ENCODE results near the gene TNK2. TPM values are rescaled to one million over a fixed set of nuclear protein-coding genes. Genes with fewer than 3 reads are reported as not detected.

The TNK2 gene
- polyA plus RNA-seq, 3 donors, result 0.84 to 131 (median 1.8) TPM

GRCh38 chr3:195905970-195906864, 2.1 kb downstream of the TNK2 start:
- Histone ChIP-seq H4K20me1 (ENCODE audit: insufficient read depth, low read length) (peaks cover 6% of the 10 kb centered on the region), H3K27ac (ENCODE audit: low read depth in 1 of 2, low read length in 2 of 2) (peak overlapping the region; percentile 97 to 100), H2AFZ (ENCODE audit: insufficient read depth, low read depth, low read length, poor library complexity, severe bottlenecking) (no peak overlapping the region), H3K4me3 (replicated peaks in 1 of 3; ENCODE audit: low read depth in 2 of 3, low read length in 3 of 3) (peak overlapping the region; percentile 62 to 82 (median 78)), H3K36me3 (replicated peaks in 1 of 2; ENCODE audit: control insufficient read depth in 1 of 2, insufficient read depth in 2 of 2, low read length in 2 of 2) (no peaks in the 10 kb centered on the region), H3K9ac (ENCODE audit: insufficient read depth, low read length, poor library complexity, severe bottlenecking) (peak overlapping the region; percentile 93), H3K79me2 (ENCODE audit: insufficient read depth, low read length) (peaks cover 86% of the 10 kb centered on the region), H3K9me3 (replicated peaks in 1 of 2; ENCODE audit: control insufficient read depth in 1 of 2, insufficient read depth in 1 of 2, low read length in 2 of 2) (no peaks in the 10 kb centered on the region), H3K27me3 (ENCODE audit: control insufficient read depth in 2 of 2, insufficient read depth in 2 of 2, low read length in 2 of 2) (no peaks in the 10 kb centered on the region), H3K4me1 (ENCODE audit: control insufficient read depth in 1 of 2, insufficient read depth in 2 of 2, low read length in 2 of 2) (peaks cover 78 to 80% of the 10 kb centered on the region in 2 donors), H3K4me2 (replicated peaks; ENCODE audit: extremely low read depth, low read length, poor library complexity, severe bottlenecking) (peak overlapping the region; percentile 91)
- H3K36me3 Mint-ChIP-seq, result peaks cover 12 to 15% of the 10 kb centered on the region in 2 donors
- no peak for TF ChIP-seq CTCF (IDR thresholded peaks at IDR 0.05)
- H3K27me3 Mint-ChIP-seq (ENCODE audit: low read depth in 3 of 3), result peaks cover 0 to 1% (median 0%) of the 10 kb centered on the region in 3 donors
- peak; percentile 77 to 86 (median 78) for DNase-seq
- H3K4me3 Mint-ChIP-seq, result peak overlapping the region; percentile 95 to 96
- H3K9me3 Mint-ChIP-seq, result peaks cover 0 to 1% (median 0%) of the 10 kb centered on the region in 7 donors
- 0% methylated on average over 4 of the region's 17 CpGs for WGBS (ENCODE audit: insufficient coverage)
- H3K27ac Mint-ChIP-seq, result peak overlapping the region; percentile 99 to 100 (median 99)
- peaks cover 75% of the 10 kb centered on the region for H3K4me1 Mint-ChIP-seq
- intact Hi-C loops (cut with micrococcal nuclease), result loop anchor here in 1 of 2 donors (1.0 to 10.0 kb wide), 5 partner anchors 11 to 1321 kb away; partner anchors contain the start of genes NRROS and PPP1R2

GRCh38 chr3:195904368-195904767, 4.0 kb downstream of the TNK2 start:
- Histone ChIP-seq H4K20me1 (ENCODE audit: insufficient read depth, low read length) (peaks cover 6% of the 10 kb centered on the region), H3K4me1 (ENCODE audit: control insufficient read depth in 1 of 2, insufficient read depth in 2 of 2, low read length in 2 of 2) (peaks cover 90% of the 10 kb centered on the region in 2 donors), H2AFZ (ENCODE audit: insufficient read depth, low read depth, low read length, poor library complexity, severe bottlenecking) (no peak overlapping the region), H3K9ac (ENCODE audit: insufficient read depth, low read length, poor library complexity, severe bottlenecking) (peak overlapping the region; percentile 57), H3K27ac (ENCODE audit: low read depth in 1 of 2, low read length in 2 of 2) (peak overlapping the region; percentile 96 to 100), H3K79me2 (ENCODE audit: insufficient read depth, low read length) (peaks cover 98% of the 10 kb centered on the region), H3K9me3 (replicated peaks in 1 of 2; ENCODE audit: control insufficient read depth in 1 of 2, insufficient read depth in 1 of 2, low read length in 2 of 2) (no peaks in the 10 kb centered on the region), H3K36me3 (replicated peaks in 1 of 2; ENCODE audit: control insufficient read depth in 1 of 2, insufficient read depth in 2 of 2, low read length in 2 of 2) (no peaks in the 10 kb centered on the region), H3K4me2 (replicated peaks; ENCODE audit: extremely low read depth, low read length, poor library complexity, severe bottlenecking) (peak overlapping the region; percentile 91), H3K4me3 (replicated peaks in 1 of 3; ENCODE audit: low read depth in 2 of 3, low read length in 3 of 3) (peak overlapping the region in 1 of 3 experiments; percentile 56), H3K27me3 (ENCODE audit: control insufficient read depth in 2 of 2, insufficient read depth in 2 of 2, low read length in 2 of 2) (no peaks in the 10 kb centered on the region)
- whole genome bisulfite sequencing (ENCODE audit: insufficient coverage), result no CpG with 5 or more reads among the region's 4 CpGs
- peaks cover 87% of the 10 kb centered on the region for H3K4me1 Mint-ChIP-seq
- peak overlapping the region in 1 of 2 donors; percentile 39 for H3K4me3 Mint-ChIP-seq
- peaks cover 12 to 26% of the 10 kb centered on the region in 2 donors for H3K36me3 Mint-ChIP-seq
- H3K9me3 Mint-ChIP-seq, result peaks cover 0 to 1% (median 0%) of the 10 kb centered on the region in 7 donors
- DNase-seq, result peak; percentile 62 to 81 (median 80)
- intact Hi-C loops (cut with micrococcal nuclease), result loop anchor here in 1 of 2 donors (10.0 kb wide), 4 partner anchors 300 to 1320 kb away; partner anchors contain the start of genes NRROS and PPP1R2
- peaks cover 0 to 1% (median 0%) of the 10 kb centered on the region in 3 donors for H3K27me3 Mint-ChIP-seq (ENCODE audit: low read depth in 3 of 3)
- TF ChIP-seq CTCF (IDR thresholded peaks at IDR 0.05), result no peak
- H3K27ac Mint-ChIP-seq, result peak overlapping the region; percentile 99 to 100 (median 99)

All from CD14-positive monocyte (primary cell).